ENCODE data around the gene PAH.

PAH gene

DNA sequence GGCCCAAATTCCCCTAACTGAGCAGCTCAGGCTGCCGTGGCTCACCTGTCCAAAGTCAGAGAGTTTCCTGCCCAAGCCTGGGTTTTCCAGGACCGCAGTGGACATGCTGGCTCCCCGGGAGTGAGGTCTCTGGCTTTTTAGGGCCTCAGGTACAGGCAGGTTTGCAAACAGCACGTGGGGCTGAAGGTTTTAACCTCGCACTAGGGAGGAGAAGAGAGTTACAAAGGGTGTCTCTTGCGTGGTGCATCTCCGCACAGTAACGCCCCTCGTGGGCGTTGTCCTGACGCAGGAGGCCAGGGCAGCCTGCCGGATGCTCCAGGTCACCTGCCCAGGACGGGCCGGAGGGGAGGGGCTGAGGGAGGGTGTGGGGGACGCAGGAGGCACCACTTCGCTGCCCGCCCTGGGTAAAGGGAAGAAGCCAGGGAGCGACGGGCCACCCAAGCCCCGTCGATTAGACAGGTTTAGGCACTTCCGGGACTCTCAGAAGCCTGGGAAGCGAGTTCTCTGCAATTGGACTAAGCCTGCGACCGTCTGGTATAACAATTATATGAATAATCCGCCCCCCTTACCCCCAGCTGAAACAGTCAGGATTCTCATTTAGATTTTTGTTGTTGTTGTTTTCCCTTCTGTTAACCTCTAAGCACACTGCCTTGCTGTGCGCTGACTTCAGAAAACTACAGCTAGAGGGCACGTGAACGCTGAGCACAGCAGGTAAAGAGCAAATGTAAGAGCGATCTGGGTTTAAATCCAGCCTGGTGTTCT, at the start of gene PAH:
Gene PAH, minus strand, starts transcription at position 219 of the 762 bp plus-strand sequence. Its CDS starts 114 bp downstream, at position 105.
- peak; percentile 24 for DNase-seq
- in situ Hi-C loops (cut with HindIII; ENCODE audit: low pct_ligation_motif_present, low pct_unique_long_range_greater_than_20kb, low sequenced_read_pairs), result no loop called here

DNA sequence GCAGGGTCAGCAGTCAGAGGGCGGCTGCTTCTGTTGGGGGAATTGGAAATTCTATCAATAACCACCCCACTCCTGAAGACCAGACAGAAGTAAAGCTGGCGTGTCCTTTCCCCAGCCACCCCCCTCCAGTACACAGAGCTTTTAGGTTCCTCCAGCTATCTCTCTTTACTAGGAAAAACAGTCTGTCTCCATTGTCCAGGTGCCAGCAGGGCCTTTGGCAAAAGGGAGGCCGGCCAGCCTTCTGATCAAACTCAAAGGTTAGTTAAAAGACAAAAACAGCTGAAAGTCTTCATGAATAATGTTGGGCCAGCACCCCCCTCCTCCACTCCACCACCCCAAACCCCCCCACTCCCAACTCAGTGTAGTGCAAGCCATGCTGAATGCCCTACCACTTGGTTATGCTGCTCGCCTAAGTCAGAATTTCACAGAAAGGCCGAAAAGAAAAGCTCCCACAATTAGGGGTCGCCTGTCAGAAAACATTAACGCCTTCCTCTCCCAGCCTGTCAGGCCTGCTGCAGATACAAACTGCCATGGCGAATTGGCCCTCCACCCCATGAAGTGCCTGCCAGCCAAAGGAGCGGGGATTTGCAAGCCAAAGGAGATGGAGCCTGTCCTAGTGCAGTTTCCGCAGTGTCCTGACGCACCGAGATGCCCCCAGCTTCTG, 49.3 kb upstream of the PAH start:
- no peak for DNase-seq
- in situ Hi-C loops (cut with HindIII; ENCODE audit: low pct_ligation_motif_present, low pct_unique_long_range_greater_than_20kb, low sequenced_read_pairs), result no loop called here

DNA sequence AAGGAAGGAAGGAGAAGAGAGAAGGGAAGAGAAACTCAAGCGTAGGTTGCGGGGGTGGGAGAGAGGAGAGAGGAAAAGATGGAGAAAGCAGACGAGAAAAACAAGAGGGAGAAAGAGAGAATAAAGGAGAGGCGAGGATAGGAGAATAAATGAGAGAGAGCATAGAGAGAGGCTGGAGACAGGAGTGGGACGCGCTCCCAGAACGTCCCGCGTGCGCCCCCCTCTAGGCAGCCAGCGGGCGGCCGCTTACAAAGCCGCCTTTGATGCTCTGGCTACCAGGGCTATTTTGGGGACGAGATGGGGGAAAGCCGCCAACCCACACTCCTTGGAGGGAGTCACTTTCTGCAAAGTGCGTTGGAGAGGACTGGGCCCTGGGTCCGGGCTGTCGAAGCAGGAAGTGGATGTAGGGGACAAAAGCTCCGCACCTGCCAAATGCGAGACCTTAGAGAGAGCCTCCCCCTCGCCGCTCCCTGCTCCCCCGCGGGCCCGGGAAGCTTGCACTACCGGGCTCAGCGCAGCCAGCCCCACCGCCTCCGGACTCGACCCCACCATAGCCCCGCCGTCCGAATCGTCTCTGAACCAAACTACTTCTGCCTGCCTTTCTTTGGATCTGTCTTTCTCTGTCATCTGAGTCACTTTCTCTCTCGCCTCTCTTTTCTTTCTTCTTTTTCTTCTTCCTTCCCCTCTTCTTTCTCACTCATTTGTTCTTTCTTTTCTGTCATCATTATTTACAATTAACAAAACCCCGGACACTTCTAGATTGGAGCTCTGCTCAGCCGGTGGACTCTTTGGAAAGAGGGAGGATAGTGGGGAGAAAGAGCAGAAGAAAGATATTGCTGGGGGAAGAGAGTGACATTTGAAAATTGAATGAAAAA, 48.5 kb upstream of the PAH start:
- DNase-seq, result no peak
- in situ Hi-C loops (cut with HindIII; ENCODE audit: low pct_ligation_motif_present, low pct_unique_long_range_greater_than_20kb, low sequenced_read_pairs), result no loop called here

DNA sequence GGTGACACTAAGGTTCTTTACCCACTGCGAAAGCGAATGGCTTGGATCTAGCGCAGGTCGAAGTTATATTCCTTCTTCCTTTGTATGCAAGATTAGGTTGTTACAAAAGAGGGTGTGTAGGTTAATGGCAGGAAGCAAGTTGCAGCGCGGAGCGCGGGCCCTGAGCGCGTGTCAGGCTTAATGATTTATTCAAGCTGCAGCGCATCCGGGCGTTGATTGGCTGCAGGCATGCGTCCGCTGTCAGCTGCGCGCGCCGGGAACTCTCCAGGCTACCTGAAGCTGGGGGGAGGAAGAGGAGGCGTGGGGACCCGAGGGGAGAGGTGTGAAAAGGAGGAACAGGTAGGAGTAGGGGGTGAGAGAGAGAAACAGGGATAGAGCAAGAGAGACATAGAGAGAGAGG, 47.8 kb upstream of the PAH start:
- in situ Hi-C loops (cut with HindIII; ENCODE audit: low pct_ligation_motif_present, low pct_unique_long_range_greater_than_20kb, low sequenced_read_pairs), result no loop called here
- no peak for DNase-seq

DNA sequence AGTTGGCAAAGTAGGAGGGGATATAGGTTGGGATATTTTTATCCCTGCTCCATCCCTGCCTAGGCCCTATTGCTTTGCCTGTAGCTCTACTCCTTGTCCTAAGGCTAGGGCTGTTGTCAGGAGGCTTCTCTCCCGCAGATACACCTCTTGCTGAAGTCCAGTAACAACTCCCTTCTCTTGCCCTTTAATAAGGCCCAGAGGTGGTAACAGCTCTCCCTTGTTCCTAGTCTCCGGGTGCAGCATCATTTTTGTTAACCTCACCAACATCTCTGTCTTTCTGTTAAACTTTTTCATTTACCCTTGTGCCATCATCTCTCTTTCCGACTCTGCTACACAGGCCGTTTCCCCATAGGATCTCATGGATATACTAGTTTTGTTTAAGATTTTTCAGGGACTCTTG, 46.8 kb upstream of the PAH start:
- in situ Hi-C loops (cut with HindIII; ENCODE audit: low pct_ligation_motif_present, low pct_unique_long_range_greater_than_20kb, low sequenced_read_pairs), result no loop called here
- no peak for DNase-seq

DNA sequence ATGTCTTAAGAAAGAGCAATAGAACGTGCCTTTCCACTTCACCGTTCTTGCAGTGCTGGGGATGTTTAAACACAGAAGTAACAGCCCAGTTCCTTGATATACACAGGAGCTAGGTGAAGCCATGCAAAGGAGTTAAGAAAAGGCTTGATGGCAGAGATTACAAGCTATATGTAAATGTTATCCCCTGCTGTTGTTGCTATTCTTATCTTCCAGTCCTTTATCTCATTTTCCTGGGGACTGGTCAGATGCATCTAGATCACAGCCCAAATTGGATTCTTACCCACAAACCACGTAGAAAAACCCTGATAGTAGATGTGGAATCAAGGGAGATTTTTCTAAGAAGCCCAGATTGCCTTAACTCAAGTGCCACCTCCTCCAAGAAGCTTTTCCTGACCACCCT, 45.9 kb upstream of the PAH start:
- DNase-seq, result no peak

DNA sequence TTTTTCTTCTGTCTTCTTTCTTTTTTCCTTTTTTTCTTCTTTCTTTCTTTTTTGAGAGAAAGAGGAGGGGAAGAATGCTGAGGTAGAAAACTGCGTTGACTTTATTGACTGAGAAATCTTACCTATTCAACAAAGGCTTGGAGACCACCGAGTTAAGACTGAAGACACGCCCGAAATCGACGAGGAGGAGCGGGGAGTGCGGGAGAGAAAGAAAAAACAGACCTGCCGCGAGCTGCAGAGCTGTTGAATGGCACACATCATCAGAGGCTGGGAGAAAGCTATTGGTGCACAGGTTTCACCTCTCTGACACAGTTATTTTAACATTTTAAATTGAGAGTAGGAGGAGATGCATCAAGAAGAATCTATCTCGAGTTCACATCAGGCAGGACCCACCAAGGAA, 45.5 kb upstream of the PAH start:
- DNase-seq, result no peak
- in situ Hi-C loops (cut with HindIII; ENCODE audit: low pct_ligation_motif_present, low pct_unique_long_range_greater_than_20kb, low sequenced_read_pairs), result no loop called here

More for the DNA sequence above, 45.9 kb upstream of the PAH start:
- in situ Hi-C loops (cut with HindIII; ENCODE audit: low pct_ligation_motif_present, low pct_unique_long_range_greater_than_20kb, low sequenced_read_pairs), result no loop called here

DNA sequence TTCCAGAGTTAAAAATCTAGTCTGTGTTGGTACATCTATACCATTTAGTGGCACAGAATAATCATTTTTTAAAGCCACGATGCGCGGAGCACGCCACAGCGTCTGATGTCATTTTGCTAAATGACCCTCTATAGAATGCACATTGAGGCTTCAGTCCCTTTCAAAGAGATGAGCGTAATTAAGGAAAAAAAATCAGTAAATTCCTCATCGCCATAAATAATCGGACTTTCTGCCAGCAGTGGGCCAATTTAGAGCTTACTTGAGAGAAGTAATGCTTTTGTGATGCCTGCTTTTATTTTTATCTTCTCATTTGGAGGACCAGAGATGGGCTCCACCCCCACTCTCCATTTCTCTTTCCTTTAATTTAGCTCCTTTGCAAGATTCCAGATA, 44.4 kb upstream of the PAH start:
- in situ Hi-C loops (cut with HindIII; ENCODE audit: low pct_ligation_motif_present, low pct_unique_long_range_greater_than_20kb, low sequenced_read_pairs), result no loop called here
- no peak for DNase-seq

DNA sequence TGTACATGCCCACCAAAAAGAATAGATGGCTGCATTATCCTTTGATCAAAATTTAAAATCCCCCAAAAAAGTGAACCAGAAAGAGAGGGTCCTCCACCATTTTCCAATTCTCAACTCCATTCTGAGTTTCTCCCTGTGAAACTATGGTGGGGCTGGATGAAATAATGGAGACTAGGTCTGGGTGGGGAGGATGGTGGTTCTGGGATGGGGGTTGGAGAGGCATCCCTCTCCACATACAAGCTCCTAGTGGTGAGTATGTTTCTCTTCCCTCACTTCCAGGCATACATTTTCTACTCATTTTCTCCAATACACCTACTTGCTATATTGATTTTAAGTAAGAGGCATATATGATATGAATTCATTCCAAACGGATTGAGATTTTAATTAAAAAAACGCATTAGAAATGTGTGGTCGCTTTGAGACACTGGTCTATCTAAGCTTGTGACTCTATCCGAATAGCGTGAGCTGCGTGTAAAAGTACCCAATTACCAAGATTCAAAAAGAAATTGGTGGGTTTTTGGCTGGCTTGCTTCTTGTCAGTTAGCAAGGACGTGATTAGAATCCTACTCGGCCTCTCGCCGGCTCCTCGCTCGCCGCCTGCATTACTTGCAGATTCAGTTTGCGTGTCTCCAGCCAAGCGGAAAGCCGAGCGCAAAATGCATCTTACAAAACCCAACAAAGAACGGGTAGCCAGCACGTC, 43.9 kb upstream of the PAH start:
- no peak for DNase-seq
- in situ Hi-C loops (cut with HindIII; ENCODE audit: low pct_ligation_motif_present, low pct_unique_long_range_greater_than_20kb, low sequenced_read_pairs), result no loop called here

DNA sequence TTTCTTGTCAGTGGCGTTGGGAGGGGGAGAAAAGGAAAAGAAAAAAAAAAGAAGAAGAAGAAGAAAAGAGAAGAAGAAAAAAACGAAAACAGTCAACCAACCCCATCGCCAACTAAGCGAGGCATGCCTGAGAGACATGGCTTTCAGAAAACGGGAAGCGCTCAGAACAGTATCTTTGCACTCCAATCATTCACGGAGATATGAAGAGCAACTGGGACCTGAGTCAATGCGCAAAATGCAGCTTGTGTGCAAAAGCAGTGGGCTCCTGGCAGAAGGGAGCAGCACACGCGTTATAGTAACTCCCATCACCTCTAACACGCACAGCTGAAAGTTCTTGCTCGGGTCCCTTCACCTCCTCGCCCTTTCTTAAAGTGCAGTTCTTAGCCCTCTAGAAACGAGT, 42.3 kb upstream of the PAH start:
- DNase-seq, result no peak
- in situ Hi-C loops (cut with HindIII; ENCODE audit: low pct_ligation_motif_present, low pct_unique_long_range_greater_than_20kb, low sequenced_read_pairs), result no loop called here

DNA sequence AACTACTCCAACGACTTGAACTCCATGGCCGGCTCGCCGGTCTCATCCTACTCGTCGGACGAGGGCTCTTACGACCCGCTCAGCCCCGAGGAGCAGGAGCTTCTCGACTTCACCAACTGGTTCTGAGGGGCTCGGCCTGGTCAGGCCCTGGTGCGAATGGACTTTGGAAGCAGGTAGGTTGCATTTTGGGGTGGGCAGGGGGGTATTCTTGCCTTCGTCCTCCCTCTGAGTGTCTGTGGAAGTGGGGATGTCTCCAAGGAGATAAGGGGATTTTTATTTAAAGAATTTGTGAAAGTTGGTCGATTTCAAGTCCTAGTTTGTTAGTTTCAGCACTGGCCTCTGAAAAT, 41.8 kb upstream of the PAH start:
- DNase-seq, result no peak
- in situ Hi-C loops (cut with HindIII; ENCODE audit: low pct_ligation_motif_present, low pct_unique_long_range_greater_than_20kb, low sequenced_read_pairs), result no loop called here

DNA sequence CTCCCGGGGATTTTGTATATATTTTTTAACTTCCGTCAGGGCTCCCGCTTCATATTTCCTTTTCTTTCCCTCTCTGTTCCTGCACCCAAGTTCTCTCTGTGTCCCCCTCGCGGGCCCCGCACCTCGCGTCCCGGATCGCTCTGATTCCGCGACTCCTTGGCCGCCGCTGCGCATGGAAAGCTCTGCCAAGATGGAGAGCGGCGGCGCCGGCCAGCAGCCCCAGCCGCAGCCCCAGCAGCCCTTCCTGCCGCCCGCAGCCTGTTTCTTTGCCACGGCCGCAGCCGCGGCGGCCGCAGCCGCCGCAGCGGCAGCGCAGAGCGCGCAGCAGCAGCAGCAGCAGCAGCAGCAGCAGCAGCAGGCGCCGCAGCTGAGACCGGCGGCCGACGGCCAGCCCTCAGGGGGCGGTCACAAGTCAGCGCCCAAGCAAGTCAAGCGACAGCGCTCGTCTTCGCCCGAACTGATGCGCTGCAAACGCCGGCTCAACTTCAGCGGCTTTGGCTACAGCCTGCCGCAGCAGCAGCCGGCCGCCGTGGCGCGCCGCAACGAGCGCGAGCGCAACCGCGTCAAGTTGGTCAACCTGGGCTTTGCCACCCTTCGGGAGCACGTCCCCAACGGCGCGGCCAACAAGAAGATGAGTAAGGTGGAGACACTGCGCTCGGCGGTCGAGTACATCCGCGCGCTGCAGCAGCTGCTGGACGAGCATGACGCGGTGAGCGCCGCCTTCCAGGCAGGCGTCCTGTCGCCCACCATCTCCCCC, 41.2 kb upstream of the PAH start:
- in situ Hi-C loops (cut with HindIII; ENCODE audit: low pct_ligation_motif_present, low pct_unique_long_range_greater_than_20kb, low sequenced_read_pairs), result no loop called here
- DNase-seq, result no peak

DNA sequence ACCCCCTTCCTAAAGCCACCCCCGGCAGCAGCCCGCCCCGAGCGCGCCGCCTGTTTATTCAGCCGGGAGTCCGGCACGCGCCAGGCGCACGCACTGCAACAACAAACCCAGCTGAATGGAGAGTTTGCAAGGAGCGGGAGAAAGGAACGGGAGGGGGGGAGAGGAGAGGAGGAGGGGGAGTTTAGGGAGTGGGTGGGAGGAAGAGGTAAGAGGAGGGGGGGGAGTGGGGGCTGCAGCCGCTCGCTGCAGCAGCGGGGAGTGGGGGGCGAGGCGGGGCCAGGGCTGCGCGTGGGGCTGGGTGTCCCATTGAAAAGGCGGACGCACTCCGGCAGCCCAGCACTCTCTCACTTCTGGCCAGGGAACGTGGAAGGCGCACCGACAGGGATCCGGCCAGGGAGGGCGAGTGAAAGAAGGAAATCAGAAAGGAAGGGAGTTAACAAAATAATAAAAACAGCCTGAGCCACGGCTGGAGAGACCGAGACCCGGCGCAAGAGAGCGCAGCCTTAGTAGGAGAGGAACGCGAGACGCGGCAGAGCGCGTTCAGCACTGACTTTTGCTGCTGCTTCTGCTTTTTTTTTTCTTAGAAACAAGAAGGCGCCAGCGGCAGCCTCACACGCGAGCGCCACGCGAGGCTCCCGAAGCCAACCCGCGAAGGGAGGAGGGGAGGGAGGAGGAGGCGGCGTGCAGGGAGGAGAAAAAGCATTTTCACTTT, 40.5 kb upstream of the PAH start, which contains the start of gene ASCL1:
Gene ASCL1, plus strand, starts transcription at position 336 of the 712 bp plus-strand sequence. CDS start 571 bp downstream, outside the sequence.
- in situ Hi-C loops (cut with HindIII; ENCODE audit: low pct_ligation_motif_present, low pct_unique_long_range_greater_than_20kb, low sequenced_read_pairs), result no loop called here
- DNase-seq, result peak; percentile 23

DNA sequence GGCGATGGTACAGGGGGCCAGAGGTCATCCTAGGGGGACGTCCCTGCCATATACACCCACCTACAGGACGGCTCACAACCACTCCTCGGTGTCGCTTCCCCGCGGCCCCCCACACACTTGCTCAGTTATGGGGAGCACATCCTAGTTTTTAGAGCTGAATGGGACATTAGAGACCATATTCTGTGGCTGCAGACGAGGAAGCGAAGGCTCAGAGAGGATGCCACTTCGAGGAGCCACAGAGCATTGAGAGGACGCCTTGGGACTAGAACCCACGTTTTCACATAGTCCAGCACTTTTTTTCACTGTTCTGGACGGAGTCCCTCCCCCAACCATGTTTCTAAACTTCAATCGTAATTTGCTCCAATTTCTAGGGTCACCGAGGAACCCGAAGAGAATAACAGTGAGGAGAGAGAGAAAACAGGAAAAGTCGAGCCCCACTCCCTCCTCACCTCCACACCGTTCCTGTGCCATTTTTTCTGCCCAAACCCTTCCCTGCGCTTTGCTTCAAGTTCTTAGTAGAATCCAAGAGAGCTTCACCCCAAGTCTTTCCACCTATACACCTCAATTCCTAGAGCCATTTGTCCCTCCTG, 39.8 kb upstream of the PAH start:
- in situ Hi-C loops (cut with HindIII; ENCODE audit: low pct_ligation_motif_present, low pct_unique_long_range_greater_than_20kb, low sequenced_read_pairs), result no loop called here
- no peak for DNase-seq

DNA sequence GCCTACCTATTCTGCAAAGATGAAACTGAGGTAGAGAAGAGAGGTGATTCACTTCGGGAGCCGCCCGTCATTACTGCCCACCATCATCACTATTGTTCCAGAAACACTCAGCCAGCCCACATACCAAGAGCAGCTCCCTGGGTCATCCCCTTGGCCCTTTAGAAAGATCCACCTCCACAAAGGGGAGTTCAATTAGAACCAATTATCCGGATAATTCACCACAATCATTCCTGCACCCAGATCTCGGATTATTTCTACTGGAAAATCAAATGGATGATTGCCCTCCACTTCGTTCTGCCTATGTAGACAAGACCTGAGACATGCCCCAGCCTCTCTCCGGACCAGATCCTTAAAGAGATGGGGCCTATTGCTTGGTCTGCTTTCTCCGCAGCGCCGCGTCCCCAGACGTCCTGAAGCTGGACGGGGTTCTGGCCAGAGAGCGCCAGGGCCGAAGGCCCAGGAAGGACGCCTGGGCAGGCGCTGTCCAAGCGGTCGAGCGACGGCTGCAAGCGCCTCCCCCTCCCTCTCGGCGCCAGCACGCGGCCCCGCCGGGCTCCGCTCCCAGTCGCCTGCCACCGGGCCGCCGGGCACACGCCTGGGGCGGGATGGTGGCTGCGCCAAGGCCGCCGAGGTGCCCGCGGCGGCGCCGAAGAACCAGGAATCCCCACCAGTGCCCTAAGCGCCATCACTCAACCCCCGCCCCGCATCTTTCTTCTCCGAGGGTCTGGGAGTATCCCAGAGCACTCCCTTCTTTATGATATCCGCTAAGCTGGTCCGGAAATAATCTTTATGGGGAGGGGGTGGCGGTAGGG, 39.1 kb upstream of the PAH start:
- DNase-seq, result no peak
- in situ Hi-C loops (cut with HindIII; ENCODE audit: low pct_ligation_motif_present, low pct_unique_long_range_greater_than_20kb, low sequenced_read_pairs), result no loop called here

DNA sequence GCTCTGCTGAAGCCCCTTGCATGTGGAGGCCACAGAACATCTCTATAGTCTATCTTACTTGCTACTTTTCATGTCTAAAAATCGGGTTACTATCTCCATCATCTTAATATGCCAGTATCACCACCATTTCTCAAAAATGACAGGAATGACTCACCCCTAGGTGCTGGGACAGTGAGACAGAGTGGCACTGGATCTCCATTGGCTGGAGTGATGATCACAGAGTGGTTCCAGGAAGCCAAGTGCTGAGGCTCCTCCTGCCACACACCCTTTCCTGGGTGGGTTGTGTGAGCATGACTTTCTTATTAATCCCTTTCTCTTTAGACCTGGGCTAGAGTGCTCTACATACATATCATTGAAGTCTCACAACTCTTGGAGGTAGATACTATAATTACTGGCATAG, 37.1 kb upstream of the PAH start:
- in situ Hi-C loops (cut with HindIII; ENCODE audit: low pct_ligation_motif_present, low pct_unique_long_range_greater_than_20kb, low sequenced_read_pairs), result no loop called here
- DNase-seq, result no peak
